ENCODE results near the gene IL1RAPL2.

GRCh38 chrX:105282077-105282476, 716.1 kb downstream of the IL1RAPL2 start:
- TF ChIP-seq CTCF (IDR thresholded peaks at IDR 0.05; ENCODE audit: low read depth, low read length, poor library complexity, severe bottlenecking) (no peak), EZH2phosphoT487 (IDR thresholded peaks at IDR 0.05; ENCODE audit: borderline replicate concordance, low read length) (no peak)

Measured in DOHH2 (cell line).